ENCODE data around the gene PARP4. TPM values are rescaled to one million over a fixed set of nuclear protein-coding genes. Genes with fewer than 3 reads are reported as not detected.
"Not testable (repeated sequence)": the region's sequence is repeated elsewhere in the genome, so short reads cannot be mapped to it uniquely, and the experiment has no call there.

Gene PARP4
- total RNA-seq, 1 donor from 2014 or later = 23.1 TPM

DNA sequence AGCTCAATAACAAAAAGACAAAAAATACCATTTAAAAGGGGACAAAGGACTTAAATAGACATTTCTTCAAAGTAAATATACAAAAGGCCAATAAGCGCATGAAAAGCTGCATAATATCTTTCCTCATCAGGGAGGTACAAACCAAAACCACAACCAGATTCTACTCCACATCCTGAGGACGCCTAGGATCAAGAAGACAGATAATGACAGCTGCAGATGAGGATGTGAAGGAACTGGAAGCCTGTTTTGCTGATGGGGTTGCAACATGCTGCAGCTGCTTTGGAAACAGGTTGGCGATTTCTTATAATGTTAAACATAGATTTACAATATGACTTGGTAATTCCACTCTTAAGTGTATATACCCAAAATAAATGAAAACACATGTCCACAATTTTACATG, 132.4 kb downstream of the PARP4 start:
- ATAC-seq; DNase-seq (ENCODE audit: low spot score): not testable (repeated sequence)

DNA sequence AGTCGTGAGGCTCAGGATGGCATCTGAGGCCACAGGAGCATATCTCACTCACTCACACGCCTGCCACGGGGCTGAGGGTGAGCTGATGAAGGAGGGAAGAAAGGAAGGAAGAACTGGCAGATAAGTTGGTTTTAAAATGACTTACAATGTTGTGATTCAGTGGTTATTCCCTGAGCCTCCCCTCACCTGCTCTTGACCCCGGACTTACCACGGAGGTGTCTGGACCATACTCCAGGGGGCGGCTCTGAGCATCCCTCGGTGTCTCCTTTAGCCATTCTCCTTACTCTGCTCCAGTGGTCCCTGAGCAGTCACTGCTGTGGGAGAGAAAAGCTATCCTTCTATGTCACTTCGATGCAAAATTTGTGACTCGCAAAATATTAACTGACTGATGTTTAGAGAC, 141.3 kb downstream of the PARP4 start:
- DNase-seq (ENCODE audit: low spot score); ATAC-seq: not testable (repeated sequence)

Other genes starting within 250 kb of the PARP4 start
- gene C1QTNF9, start 203.2 kb downstream of the PARP4 start, total RNA-seq = 0.18 TPM
- gene ATP12A, start 167.6 kb upstream of the PARP4 start, total RNA-seq = not detected